ENCODE measurements around the gene SERPINB1.
"Not testable (repeated sequence)": the region's sequence is repeated elsewhere in the genome, so short reads cannot be mapped to it uniquely, and the experiment has no call there.

DNA sequence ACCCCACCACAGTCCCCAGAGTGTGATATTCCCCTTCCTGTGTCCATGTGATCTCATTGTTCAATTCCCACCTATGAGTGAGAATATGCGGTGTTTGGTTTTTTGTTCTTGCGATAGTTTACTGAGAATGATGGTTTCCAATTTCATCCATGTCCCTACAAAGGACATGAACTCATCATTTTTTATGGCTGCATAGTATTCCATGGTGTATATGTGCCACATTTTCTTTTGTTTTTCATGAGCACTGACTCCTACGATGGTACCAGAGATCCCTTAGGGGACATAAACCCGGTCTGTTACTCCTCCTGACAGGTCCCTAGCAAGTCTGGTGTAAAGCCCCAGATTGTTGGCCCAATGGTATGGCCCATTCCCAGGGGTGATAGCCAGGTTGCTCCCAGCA is 40.0 kb downstream of the SERPINB1 start:
- TF ChIP-seq RFX5 (IDR thresholded peaks at IDR 0.05; ENCODE audit: low read length); EZH2phosphoT487 (IDR thresholded peaks at IDR 0.05; ENCODE audit: borderline replicate concordance, low read depth); TAF1 (IDR thresholded peaks at IDR 0.05; ENCODE audit: borderline replicate concordance, low read depth, low read length); YY1 (IDR thresholded peaks at IDR 0.05; ENCODE audit: low read depth); REST (IDR thresholded peaks at IDR 0.05; ENCODE audit: low read depth, low read length); TCF12 (IDR thresholded peaks at IDR 0.05); JUND (IDR thresholded peaks at IDR 0.05); POLR2AphosphoS5 (IDR thresholded peaks at IDR 0.05; ENCODE audit: low read depth, low read length); MXI1 (IDR thresholded peaks at IDR 0.05; ENCODE audit: low read depth, low read length); NRF1 (IDR thresholded peaks at IDR 0.05; ENCODE audit: low read depth, low read length); ELF1 (IDR thresholded peaks at IDR 0.05): not testable (repeated sequence)
- TF ChIP-seq, protein P1, sequence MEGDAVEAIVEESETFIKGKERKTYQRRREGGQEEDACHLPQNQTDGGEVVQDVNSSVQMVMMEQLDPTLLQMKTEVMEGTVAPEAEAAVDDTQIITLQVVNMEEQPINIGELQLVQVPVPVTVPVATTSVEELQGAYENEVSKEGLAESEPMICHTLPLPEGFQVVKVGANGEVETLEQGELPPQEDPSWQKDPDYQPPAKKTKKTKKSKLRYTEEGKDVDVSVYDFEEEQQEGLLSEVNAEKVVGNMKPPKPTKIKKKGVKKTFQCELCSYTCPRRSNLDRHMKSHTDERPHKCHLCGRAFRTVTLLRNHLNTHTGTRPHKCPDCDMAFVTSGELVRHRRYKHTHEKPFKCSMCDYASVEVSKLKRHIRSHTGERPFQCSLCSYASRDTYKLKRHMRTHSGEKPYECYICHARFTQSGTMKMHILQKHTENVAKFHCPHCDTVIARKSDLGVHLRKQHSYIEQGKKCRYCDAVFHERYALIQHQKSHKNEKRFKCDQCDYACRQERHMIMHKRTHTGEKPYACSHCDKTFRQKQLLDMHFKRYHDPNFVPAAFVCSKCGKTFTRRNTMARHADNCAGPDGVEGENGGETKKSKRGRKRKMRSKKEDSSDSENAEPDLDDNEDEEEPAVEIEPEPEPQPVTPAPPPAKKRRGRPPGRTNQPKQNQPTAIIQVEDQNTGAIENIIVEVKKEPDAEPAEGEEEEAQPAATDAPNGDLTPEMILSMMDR (IDR thresholded peaks at IDR 0.05), result not testable (repeated sequence)
- TF ChIP-seq, protein P2, sequence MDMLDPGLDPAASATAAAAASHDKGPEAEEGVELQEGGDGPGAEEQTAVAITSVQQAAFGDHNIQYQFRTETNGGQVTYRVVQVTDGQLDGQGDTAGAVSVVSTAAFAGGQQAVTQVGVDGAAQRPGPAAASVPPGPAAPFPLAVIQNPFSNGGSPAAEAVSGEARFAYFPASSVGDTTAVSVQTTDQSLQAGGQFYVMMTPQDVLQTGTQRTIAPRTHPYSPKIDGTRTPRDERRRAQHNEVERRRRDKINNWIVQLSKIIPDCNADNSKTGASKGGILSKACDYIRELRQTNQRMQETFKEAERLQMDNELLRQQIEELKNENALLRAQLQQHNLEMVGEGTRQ (IDR thresholded peaks at IDR 0.05; ENCODE audit: borderline replicate concordance, low read depth, low read length), result not testable (repeated sequence)
- TF ChIP-seq, protein P3, sequence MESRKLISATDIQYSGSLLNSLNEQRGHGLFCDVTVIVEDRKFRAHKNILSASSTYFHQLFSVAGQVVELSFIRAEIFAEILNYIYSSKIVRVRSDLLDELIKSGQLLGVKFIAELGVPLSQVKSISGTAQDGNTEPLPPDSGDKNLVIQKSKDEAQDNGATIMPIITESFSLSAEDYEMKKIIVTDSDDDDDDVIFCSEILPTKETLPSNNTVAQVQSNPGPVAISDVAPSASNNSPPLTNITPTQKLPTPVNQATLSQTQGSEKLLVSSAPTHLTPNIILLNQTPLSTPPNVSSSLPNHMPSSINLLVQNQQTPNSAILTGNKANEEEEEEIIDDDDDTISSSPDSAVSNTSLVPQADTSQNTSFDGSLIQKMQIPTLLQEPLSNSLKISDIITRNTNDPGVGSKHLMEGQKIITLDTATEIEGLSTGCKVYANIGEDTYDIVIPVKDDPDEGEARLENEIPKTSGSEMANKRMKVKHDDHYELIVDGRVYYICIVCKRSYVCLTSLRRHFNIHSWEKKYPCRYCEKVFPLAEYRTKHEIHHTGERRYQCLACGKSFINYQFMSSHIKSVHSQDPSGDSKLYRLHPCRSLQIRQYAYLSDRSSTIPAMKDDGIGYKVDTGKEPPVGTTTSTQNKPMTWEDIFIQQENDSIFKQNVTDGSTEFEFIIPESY (IDR thresholded peaks at IDR 0.05; ENCODE audit: borderline replicate concordance, low read depth), result not testable (repeated sequence)
